Measurements from ENCODE around the gene TOB2.
"Not testable (repeated sequence)": the region's sequence is repeated elsewhere in the genome, so short reads cannot be mapped to it uniquely, and the experiment has no call there.

TOB2 gene

DNA sequence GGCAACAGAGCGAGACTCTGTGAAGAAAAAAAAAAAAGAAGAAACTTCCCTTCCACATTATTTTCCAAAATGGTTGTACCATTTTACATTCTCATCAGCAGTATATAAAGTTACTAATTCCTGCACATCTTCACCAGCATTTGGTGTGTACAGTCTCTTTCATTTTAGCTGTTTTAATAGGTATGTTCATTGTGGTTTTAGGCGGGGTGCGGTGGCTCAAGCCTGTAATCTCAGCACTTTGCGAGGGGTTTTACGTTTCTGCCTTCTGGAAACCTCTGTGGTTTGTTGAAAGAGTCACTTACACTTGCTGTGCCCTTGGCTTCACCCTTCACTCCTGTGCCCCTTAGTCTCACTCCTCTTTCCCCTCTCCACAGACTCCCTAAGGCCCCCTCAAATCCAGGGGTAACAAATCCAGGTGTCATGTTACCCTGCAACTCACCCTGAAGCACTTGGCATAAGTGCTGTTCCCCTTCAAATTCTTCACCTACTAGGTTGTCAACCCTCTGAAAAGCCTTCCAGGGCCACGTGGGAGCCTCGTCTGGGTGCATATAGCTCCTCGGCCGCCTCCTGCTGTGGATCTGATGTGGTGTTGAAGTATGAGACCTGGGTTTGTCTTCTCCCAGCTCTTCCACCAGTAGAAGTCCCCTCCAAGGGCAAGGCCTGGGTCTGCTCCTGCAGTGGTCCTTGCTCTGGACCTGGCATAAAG lies 20.8 kb downstream of the TOB2 start:
- peak in 1 of 2 donors; percentile 64 for DNase-seq

DNA sequence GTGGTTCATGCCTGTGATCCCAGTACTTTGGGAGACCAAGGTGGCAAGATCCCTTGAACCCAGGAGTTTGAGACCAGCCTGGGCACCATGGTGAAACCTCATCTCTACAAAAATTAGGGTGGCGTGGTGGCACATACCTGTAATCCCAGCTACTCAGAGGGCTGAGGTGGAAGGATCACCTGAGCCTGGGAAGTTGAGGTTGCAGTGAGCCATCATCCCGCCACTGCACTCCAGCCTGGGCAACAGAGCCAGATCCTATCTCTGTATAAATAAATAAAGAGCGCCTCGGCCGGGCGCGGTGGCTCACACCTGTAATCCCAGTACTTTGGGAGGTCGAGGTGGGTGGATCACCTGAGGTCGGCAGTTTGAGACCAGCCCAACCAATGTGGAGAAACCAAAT lies 27.9 kb downstream of the TOB2 start:
- no peak for DNase-seq

DNA sequence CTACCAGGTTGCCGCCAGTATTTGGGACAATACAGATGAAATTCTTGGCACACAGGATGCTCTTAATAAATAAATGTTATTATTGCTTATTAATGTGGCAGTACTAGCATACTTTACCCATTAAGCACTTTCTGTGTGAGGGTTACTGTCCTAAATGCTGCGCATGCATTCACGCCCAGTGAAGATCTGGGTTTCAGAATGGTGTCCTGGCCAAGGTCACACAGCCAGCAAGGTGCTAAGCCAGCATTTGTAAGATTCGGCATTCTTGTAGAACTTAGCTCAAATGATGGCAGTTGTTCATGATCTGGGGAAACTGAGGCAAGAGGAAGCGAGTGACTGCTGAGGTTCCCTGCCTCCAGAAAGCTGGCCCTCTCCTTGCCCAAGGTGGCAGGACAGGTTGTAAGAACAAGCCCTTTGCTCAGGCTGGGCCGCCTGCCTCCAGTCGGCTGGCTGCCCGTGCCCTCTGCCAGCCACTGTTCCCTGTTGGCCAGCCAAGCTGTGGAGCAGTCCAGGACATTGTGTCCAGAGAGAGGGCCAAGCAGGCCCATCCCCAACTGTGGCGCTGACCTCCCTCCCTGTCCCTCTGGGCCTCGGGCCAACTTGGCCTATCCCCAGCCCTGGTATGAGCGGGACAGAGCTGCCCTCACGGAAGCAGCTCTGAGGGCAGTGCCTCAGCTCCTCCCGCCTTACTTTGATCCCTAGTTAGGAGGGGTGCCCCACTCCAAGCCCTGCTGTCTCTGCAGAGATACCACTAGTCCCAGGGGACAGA lies 28.8 kb downstream of the TOB2 start:
- DNase-seq: no peak

DNA sequence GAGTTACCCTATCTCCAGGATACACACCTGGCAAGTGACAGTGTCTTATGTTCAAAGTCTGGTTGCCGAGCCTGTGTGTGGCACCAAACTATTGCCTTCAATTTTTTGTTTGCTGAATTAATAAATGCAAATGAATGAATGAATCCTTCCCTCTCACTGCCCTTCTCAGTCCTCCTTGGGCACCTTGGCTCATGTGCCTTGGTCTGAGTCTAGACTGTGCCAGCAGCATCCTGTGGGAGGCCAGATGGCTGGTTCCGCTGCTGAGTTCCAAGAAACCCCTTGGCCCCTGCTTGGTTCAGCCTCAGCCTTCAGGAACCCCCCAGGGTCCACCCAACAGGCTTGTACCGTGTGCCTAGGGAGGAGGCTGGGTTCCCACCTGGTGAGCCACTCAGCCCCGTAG lies 31.0 kb downstream of the TOB2 start:
- DNase-seq: no peak

DNA sequence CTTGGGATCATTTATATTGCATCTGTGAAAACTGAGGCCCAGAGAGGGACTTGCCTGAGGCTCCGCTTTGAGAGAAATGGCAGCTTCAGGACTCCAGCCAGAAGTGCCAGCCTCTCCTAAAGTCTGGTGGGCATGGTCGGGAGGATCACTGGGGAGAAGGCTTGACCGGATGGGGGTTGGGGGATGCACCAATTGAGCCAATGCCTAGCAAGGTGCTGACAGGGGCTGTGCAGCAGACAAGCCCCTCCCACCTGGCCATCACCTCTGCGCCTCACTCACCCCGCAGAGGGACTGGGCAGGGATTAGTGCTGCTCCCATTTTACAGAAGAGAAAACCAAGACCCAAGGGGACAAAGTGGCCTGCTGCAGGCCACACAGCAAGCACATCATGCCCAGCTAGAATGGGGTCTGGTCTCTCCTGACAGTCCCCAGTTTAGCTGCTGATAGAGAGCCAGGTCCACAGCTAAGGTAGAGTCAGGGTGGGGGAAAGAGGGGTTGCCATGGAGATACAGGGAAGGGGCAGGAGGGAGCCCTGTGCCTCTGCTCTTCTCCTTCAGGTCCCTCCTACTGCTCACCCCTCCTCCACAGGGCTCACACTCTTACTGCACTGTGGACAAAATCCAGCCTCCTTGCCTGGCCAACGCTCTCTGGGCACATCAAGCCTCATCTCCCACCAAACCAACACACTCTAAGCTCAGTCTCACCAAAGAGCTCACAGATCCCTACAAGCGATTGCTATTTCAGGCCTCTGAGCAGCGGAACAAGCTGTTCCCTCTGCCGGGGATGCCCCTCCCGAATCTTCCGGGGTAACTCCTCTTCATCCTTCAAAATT lies 35.4 kb downstream of the TOB2 start:
- DNase-seq: no peak

DNA sequence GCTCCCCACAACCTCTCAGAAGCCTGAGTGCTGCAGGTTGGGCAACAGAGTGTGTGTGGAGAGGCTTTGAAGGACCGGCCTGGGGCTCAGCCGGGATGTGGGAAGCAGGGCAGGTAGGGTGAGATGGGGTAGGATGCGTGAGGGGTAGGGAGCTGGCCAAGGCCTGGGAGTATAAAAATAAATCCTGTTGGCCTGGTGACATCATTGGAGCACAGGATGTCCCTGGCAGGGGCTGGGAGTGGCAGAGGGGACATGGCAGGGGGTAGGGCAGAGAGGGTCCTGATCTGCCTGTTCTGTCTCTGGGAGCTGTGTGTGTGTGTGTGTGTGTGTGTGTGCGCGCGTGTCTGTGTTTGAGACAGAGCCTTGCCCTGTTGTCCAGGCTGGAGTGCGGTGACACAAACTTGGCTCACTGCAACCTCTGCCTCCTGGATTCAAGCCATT lies 36.3 kb downstream of the TOB2 start:
- no peak for DNase-seq

DNA sequence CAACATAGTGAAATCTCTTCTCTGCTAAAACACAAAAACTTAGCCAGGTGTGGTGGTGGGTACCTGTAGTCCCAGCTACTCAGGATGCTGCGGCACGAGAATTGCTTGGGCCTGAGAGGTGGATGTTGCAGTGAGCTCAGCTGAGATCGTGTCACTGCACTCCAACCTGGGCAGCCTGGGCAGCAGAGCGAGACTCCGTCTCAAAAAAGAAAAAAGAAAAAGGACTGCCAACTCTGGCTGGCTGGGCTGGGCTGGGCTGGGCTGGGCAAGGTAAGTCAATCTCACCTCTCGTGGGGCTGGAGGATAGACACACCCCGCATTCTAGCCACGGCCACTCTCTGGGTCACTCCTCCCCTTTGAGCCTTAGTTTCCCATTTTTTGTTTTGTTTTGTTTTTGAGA lies 37.9 kb downstream of the TOB2 start:
- DNase-seq: no peak

DNA sequence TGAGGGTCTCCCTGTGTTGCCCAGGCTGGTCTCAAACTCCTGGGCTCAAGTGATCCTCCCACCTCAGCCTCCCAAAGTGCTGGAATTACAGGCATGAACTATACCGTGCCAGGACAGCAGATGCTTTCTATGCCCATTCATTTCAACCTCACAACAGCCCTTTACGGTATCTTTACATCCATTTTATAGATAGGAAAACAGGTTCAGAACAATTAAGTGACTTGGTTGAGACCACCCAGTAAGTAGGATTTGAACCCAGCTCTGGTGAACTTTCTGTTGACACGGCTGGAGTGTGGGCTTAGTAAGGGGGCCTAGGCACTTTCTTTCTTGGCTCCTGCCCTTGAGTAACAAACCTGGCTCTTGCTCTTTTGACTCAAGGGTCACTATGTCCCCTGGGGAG lies 39.2 kb downstream of the TOB2 start:
- DNase-seq: no peak

DNA sequence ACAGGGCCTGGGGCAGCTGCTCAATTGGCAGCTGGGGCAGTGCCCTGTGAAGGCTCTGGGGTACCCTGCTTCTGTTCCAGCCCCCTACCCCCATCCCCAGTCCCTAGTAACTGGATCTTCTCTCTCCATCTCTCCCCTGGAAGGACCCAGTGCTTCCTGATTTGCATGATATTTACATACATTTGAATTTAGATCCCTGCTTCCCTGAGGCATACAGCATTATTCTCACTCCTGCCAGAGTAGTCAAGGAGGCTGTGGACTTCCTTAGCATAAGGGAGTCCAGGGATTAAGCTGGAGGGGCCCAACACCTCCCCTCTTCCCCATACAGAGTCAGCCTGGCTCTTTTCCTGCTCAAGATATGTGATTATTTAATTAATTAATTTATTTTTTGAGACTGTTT lies 40.2 kb downstream of the TOB2 start:
- no peak for DNase-seq

DNA sequence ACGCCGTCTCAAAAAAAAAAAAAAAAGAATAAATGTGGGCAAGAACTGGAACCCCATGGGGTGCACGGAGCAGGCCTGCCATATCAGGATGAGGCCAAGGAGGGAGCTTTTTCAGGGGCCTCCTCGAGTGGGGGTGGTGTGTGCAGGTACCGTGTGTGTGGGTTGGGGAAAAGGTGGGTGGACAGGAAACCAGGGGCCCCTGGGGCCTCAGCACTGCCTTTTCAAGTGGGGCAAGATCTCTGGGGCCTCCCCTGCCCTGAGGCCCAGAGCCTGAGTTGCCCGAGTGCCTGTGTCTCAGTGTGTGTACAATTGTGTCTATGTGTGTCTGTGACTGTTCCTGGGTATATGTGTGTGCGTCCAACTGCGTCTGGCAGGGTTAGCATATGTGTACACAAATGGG lies 41.0 kb downstream of the TOB2 start:
- no peak for DNase-seq

DNA sequence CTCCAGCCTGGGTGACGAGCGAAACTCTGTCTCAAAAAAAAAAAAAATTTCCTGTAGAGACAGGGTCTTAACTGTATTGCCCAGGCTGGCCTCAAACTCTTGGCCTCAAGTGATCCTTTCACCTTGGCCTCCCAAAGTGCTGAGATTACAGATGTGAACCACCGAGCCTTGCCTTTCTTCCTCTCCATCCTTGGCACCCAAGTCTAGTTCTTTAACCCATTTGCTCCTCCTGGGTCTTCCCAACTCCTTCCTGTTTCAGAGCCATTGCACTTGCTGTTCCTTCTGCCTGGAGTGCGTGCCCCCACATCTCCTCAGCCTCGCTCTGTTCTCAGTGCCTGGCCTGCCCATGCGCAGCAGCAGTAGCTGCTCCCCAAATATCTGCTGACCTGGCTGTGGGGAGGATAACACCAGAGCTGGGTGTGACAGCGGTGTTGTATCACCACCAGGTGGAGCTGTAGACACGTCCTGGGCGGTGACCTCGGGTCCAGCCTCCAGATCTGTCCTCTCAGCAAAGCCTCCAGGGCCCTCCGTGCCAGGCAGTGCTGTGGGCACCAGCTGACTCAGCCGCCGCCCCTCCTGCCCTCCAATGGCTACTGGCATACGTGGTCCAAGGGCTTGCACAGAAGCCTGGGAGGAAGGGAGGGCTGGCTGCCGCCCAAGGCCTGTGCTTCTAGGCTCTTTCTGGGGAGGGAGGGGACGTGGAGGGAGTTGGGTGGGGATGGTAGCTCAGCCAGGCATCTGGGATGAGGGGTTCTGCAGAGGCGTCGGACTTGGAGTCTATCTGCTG lies 42.9 kb downstream of the TOB2 start:
- peak; percentile 87 to 91 for DNase-seq

DNA sequence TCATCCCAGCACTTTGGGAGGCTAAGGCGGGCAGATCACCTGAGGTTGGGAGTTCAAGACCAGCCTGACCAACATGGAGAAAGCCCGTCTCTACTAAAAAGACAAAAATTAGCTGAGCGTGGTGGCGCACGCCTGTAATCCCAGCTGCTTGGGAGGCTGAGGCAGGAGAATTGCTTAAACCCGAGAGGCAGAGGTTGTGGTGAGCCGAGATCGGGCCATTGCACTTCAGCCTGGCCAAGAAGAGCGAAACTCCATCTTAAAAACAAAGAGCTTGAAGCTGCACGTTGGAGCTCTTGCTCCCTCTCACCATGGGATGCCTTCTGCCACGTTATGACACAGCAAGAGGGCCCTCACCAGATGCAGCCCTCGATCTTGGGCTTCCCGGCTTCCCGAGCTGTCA lies 43.8 kb downstream of the TOB2 start:
- DNase-seq: not testable (repeated sequence)

DNA sequence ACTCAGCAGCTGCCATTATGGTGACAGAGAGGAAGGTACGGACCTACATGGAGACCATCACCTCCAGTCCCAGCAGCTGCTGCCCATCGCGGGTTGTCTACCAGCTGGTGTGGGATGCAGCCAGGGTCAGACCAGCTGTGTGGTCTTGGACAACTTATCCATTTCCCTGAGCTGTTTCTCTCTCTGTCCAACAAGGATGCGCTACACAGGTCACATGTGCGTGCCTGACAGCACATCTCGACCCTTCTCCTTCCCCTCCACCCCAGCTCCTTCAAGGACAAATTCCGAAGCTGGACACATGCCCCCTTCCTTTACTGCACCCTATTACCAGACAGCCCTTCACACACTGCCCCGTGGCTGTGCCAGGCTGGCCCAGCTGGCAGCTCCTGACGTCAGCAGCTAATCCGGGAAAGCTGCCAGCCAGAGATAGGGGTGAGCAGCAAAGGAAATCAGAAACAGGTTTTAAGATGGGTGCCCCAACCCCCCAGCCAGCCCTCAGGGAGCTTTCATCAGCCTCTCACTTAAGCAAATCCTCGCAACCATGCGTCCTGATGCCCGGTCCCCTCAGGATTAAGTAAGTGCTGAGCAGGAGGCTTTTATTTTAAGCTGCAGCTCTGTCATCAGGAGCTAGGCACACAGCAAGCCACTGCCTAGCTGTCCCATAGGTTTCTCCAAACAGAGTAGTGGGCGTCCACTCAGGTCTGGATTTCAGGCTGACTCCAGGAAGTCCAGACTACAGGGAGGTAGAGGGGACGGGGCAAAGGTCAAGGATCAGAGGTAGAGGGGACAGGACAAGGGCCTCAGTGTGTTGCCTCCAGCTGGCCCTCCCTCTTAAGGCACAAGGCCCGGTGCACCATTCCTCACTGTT lies 44.6 kb downstream of the TOB2 start:
- no peak for DNase-seq

DNA sequence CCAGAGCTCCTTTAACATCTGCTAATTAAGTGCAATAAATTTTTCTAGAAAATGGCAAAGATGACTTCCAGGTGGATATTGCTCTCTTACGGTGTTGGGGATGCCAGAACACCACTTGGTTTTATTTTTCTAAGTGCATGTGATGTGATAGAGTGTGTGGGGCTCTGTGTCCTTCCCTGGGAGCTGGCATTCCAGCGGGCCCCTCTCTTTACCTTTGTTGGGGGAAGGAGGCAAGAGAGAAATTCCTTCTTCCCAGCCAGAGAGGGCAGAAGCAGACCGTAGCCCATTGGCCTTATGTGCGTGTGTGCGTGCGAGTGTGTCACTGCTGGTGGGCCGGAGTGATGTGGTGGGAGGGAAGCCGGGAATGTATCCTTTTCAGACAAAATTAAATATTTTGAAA lies 47.7 kb downstream of the TOB2 start:
- DNase-seq: no peak

DNA sequence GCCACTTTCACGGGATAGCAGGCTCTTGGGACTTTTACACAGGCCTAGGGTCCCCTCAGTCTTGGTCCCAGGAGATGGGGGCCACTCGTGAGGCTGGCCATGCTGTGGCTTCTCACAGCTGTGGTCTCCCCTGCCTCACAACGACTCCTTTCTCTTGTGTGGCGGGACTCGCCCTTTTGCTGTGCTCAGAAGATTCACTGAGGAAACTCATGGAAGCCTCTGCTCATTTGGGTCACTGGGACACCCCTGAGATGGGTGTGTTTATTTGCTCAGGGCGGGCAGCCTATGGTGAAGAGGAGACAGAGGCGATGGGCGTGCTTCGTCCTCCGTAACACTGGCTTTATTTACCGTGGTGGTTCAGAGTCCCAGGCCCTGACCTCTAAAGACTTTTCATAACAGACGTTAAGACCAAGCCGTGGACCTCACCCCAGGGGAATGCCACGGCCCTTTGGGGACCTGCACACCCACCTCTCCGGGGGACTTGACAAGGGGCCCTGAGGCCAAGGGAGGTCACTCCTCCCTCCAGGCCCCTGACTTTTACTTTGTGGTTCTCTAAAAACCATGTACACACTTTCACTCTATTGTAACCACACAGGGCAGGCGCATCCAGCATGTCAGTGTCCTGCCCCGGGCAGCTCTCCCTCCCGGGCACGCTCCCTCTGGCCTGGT lies 49.3 kb downstream of the TOB2 start:
- DNase-seq: no peak

DNA sequence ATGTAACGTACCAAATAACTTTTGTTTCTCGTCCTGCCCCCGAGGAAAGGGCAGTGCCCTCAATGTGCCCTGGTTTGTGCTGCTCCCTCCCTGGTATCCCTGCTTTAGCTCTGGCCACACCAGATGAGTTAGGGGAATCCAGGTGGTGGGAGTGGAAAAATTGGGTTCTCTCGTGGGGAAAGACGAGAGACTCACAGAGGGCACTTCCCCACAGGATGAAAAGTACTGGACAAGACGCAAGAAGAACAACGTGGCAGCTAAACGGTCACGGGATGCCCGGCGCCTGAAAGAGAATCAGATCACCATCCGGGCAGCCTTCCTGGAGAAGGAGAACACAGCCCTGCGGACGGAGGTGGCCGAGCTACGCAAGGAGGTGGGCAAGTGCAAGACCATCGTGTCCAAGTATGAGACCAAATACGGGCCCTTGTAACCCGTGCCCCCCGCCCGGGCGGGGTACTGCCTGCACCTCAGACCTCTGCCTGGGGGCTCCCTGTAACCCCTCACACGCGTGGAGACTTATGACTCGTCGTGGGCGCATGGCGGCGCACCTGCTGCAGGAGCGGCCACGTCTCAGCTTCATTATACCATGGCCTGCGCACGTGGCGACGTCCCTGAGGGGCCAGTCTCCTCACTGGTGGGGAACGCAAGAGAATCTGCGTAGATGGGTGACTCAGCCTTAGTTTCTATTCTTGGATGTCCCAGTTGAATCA lies 50.9 kb downstream of the TOB2 start:
- DNase-seq: no peak

DNA sequence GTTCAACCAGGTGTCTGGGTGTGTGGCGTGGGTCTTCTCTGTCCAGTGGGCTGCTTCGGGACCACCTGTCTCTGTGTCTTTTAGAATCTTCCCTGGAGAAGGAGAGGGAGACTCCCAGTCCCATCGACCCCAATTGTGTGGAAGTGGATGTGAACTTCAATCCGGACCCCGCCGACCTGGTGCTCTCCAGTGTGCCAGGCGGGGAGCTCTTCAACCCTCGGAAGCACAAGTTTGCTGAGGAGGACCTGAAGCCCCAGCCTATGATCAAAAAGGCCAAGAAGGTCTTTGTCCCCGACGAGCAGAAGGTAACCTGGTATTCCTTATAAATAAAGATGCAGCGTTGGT lies 52.6 kb downstream of the TOB2 start:
- no peak for DNase-seq

DNA sequence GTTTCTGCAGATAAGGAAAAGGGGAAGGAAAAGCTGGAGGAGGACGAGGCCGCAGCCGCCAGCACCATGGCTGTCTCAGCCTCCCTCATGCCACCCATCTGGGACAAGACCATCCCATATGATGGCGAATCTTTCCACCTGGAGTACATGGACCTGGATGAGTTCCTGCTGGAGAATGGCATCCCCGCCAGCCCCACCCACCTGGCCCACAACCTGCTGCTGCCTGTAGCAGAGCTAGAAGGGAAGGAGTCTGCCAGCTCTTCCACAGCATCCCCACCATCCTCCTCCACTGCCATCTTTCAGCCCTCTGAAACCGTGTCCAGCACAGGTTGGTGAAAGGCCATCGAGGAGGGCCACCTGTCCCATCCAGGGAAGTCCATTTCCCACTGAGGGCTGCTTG lies 59.3 kb downstream of the TOB2 start:
- no peak for DNase-seq

DNA sequence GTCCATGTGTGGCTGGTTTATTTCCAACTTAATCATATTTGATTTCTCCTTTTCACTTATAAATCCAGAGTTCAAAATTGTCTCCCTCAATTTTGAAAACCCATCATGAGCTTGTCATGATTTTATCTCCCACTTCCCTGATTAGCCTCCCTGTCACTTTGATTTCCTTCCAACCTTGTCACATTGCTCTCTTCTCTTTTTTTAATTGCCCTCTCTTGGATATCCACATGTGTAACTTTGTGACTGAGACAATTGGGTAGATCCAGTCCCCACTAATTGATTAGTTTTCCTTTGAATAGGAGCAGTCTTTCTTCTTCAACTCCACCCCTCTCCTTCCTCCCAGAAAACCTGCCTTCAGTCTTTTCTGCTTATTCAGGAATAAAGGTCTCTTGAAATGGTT lies 62.5 kb downstream of the TOB2 start:
- DNase-seq: no peak
